Measurements from ENCODE around the gene GAGE13.
A peak's percentile ranks its signal among the peaks of the same experiment; 100 is the strongest.
"Not testable (repeated sequence)": the region's sequence is repeated elsewhere in the genome, so short reads cannot be mapped to it uniquely, and the experiment has no call there.

GAGE13 gene

GRCh38 chrX:49331282-49331681 is at the start of gene GAGE13:
Gene GAGE13, plus strand, starts transcription at chrX:49331582. Its CDS starts 1,156 bp downstream, at chrX:49332738.
- DNase-seq: not testable (repeated sequence)

GRCh38 chrX:49282647-49283011 is 48.8 kb upstream of the GAGE13 start:
- no peak for DNase-seq

GRCh38 chrX:49284212-49284611 is 47.2 kb upstream of the GAGE13 start:
- no peak for DNase-seq

- no peak for DNase-seq
Measured at GRCh38 chrX:49286136-49286535, 45.2 kb upstream of the GAGE13 start.

- no peak for DNase-seq
Measured at GRCh38 chrX:49286581-49286980, 44.8 kb upstream of the GAGE13 start.

GRCh38 chrX:49287665-49288064 is 43.7 kb upstream of the GAGE13 start:
- DNase-seq: no peak

- no peak for DNase-seq
Measured at GRCh38 chrX:49290215-49290614, 41.2 kb upstream of the GAGE13 start.

GRCh38 chrX:49291615-49292337 is 39.6 kb upstream of the GAGE13 start:
- peak; percentile 17 for DNase-seq

GRCh38 chrX:49292400-49293362 is 38.7 kb upstream of the GAGE13 start:
- DNase-seq: no peak

- DNase-seq: not testable (repeated sequence)
Measured at GRCh38 chrX:49299293-49299692, 32.1 kb upstream of the GAGE13 start.

GRCh38 chrX:49300703-49301102 is 30.7 kb upstream of the GAGE13 start:
- DNase-seq: no peak

GRCh38 chrX:49303346-49303745 is 28.0 kb upstream of the GAGE13 start, which contains the start of gene GAGE10:
Gene GAGE10, plus strand, starts transcription at chrX:49303646. Its CDS starts 1,214 bp downstream, at chrX:49304860.
- DNase-seq: no peak

GRCh38 chrX:49307775-49308174 is 23.6 kb upstream of the GAGE13 start:
- DNase-seq: not testable (repeated sequence)

GRCh38 chrX:49308604-49309269 is 22.6 kb upstream of the GAGE13 start:
- DNase-seq: no peak

GRCh38 chrX:49309401-49309981 is 21.9 kb upstream of the GAGE13 start:
- DNase-seq: no peak

- no peak for DNase-seq
Measured at GRCh38 chrX:49310371-49310770, 21.0 kb upstream of the GAGE13 start.

- DNase-seq: no peak
Measured at GRCh38 chrX:49312176-49312575, 19.2 kb upstream of the GAGE13 start.

- no peak for DNase-seq
Measured at GRCh38 chrX:49316085-49316484, 15.3 kb upstream of the GAGE13 start.

- not testable (repeated sequence) for DNase-seq
Measured at GRCh38 chrX:49321737-49322136, 9.6 kb upstream of the GAGE13 start, which contains the start of gene GAGE12J. Gene GAGE12J, plus strand, starts transcription at chrX:49322037. Its CDS starts 1,157 bp downstream, at chrX:49323194.

- DNase-seq: not testable (repeated sequence)
Measured at GRCh38 chrX:49322266-49322665, 9.1 kb upstream of the GAGE13 start.

- DNase-seq: not testable (repeated sequence)
Measured at GRCh38 chrX:49323735-49324134, 7.6 kb upstream of the GAGE13 start.

GRCh38 chrX:49330421-49330820 is 961 bp upstream of the GAGE13 start:
- DNase-seq: not testable (repeated sequence)

GRCh38 chrX:49331841-49332240 is 459 bp downstream of the GAGE13 start:
- not testable (repeated sequence) for DNase-seq

Data from COR-L47 (cell line).